Nephron progenitor cell (in vitro differentiated cells): ENCODE data around the gene DTNB.

ENCODE experiments used
- DNase-seq: peaks from one replicate; pipeline ENCODE4 v3.0.0; 2021
- H3K27ac Mint-ChIP-seq: 2 replicates; pipeline ENCODE4 v1.8.0; 2021; ENCODE audit warnings: mild to moderate bottlenecking, moderate library complexity, mixed read lengths
- H3K27me3 Mint-ChIP-seq: 2 replicates; pipeline ENCODE4 v1.8.0; 2021; ENCODE audit warnings: mild to moderate bottlenecking, low read depth, mixed read lengths; ENCODE audit not compliant: poor library complexity
- H3K36me3 Mint-ChIP-seq: 2 replicates; pipeline ENCODE4 v1.8.0; 2021; ENCODE audit warnings: low read depth, mixed read lengths
- H3K4me1 Mint-ChIP-seq: 2 replicates; pipeline ENCODE4 v1.8.0; 2021; ENCODE audit warnings: mixed read lengths
- H3K4me3 Mint-ChIP-seq: 2 replicates; pipeline ENCODE4 v1.8.0; 2021; ENCODE audit warnings: mild to moderate bottlenecking, moderate library complexity, mixed read lengths
- H3K9me3 Mint-ChIP-seq: 2 replicates; pipeline ENCODE4 v1.8.0; 2021; ENCODE audit warnings: mild to moderate bottlenecking, moderate library complexity, mixed read lengths
- CTCF ChIP-seq: fragments of 200-600 bp; sonication (generic); IDR thresholded peaks from 2 replicates; pipeline ENCODE4 v1.5.0; 2021; ENCODE audit warnings: antibody characterized with exemption

DTNB gene

GRCh38 chr2:25673300-25674076, at the start of gene DTNB:
Gene DTNB, minus strand, starts transcription at chr2:25673577. Its CDS starts 20,917 bp downstream, at chr2:25652660.
- peaks cover 17% of the 10 kb centered on the region for H3K4me1 Mint-ChIP-seq
- H3K27me3 Mint-ChIP-seq = peaks cover 45% of the 10 kb centered on the region
- H3K27ac Mint-ChIP-seq = no peak within 1 kb of the TSS
- DNase-seq = peak; percentile 88
- peaks cover 11% of the 10 kb centered on the region for H3K9me3 Mint-ChIP-seq
- no peaks in the 10 kb centered on the region for H3K36me3 Mint-ChIP-seq
- TF ChIP-seq CTCF = no peak
- peak within 1 kb of the TSS; percentile 85 for H3K4me3 Mint-ChIP-seq

DNA sequence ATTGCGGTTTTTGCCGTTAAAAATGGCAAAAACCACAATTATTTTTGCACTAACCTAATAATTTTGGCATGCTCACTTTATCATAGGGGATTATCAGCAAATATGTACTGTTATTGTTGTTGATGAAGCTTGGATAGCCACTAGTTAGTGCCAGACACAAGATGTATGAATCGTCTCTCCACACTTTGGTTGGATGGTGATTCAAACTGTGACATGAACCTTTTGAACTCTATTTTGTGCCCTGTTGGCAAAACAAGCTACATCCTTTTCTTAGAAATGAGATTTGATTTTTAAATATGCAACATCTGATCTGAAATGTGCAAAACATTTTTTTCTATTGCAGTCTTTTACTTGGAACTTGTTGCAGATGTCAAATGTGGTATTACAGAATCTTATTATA, 48.8 kb upstream of the DTNB start:
- no peaks in the 10 kb centered on the region for H3K36me3 Mint-ChIP-seq
- no peak overlapping the region for H3K4me3 Mint-ChIP-seq
- peaks cover 4% of the 10 kb centered on the region for H3K27me3 Mint-ChIP-seq
- no peak for TF ChIP-seq CTCF
- H3K4me1 Mint-ChIP-seq = peaks cover 5% of the 10 kb centered on the region
- peaks cover 8% of the 10 kb centered on the region for H3K9me3 Mint-ChIP-seq
- no peak for DNase-seq
- H3K27ac Mint-ChIP-seq = no peak overlapping the region

DNA sequence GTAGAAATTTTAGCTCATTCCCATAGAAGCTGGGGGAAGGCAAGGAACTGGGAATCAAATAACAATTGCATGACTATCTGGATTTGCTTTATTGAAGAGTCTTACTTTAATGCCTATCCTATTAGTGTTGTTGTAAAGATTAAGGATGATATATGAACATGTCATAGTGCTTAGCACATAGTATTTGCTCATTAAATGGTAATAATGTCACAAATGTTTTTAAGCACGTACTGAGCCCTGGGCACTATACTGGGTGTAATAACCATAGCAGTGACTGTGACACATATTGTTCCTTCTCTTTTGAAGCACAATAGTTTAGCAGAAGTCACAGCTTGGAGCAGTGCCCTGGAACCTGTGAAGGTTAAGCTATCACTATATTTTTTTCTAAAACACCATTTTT, 47.2 kb upstream of the DTNB start:
- Mint-ChIP-seq H3K4me3 (no peak overlapping the region), H3K4me1 (peaks cover 5% of the 10 kb centered on the region), H3K9me3 (peaks cover 8% of the 10 kb centered on the region), H3K36me3 (no peaks in the 10 kb centered on the region), H3K27ac (no peak overlapping the region), H3K27me3 (peaks cover 4% of the 10 kb centered on the region)
- no peak for DNase-seq
- no peak for TF ChIP-seq CTCF

GRCh38 chr2:25714740-25715139, 41.4 kb upstream of the DTNB start:
- no peak overlapping the region for H3K27ac Mint-ChIP-seq
- no peak overlapping the region for H3K4me3 Mint-ChIP-seq
- no peak for DNase-seq
- H3K27me3 Mint-ChIP-seq = peaks cover 13% of the 10 kb centered on the region
- peaks cover 8% of the 10 kb centered on the region for H3K9me3 Mint-ChIP-seq
- peaks cover 24% of the 10 kb centered on the region for H3K4me1 Mint-ChIP-seq
- H3K36me3 Mint-ChIP-seq = no peaks in the 10 kb centered on the region
- TF ChIP-seq CTCF = no peak

- no peaks in the 10 kb centered on the region for H3K36me3 Mint-ChIP-seq
- no peak for DNase-seq
- peaks cover 40% of the 10 kb centered on the region for H3K4me1 Mint-ChIP-seq
- TF ChIP-seq CTCF = no peak
- H3K27me3 Mint-ChIP-seq = peaks cover 20% of the 10 kb centered on the region
- no peak overlapping the region for H3K4me3 Mint-ChIP-seq
- H3K27ac Mint-ChIP-seq = peak overlapping the region; percentile 95
- H3K9me3 Mint-ChIP-seq = peaks cover 13% of the 10 kb centered on the region
Observed at GRCh38 chr2:25712455-25712854, 39.1 kb upstream of the DTNB start.
